Gastrocnemius medialis (tissue), 4 donors: ENCODE data around the gene MRPS18B.

Experiments
- CTCF ChIP-seq, 5 experiments: fragments of 450-650 bp in 3 of 5; fragments of 200-600 bp in 2 of 5; sonication (generic) in 2 of 5; IDR thresholded peaks in 4 of 5; conservative IDR thresholded peaks in 1 of 5; 1 replicate in 4 of 5; 2 replicates in 1 of 5; pipeline ENCODE4 v1.5.1; 2016 to 2019; ENCODE audit warnings: antibody characterized with exemption in 5 of 5, mild to moderate bottlenecking in 3 of 5, moderate library complexity in 3 of 5
- POLR2A ChIP-seq, 2 donors: fragments of 450-650 bp; IDR thresholded peaks; one replicate each; pipeline ENCODE4 v1.6.1; 2017; ENCODE audit warnings: antibody characterized with exemption in 2 of 2, mild to moderate bottlenecking in 2 of 2, moderate library complexity in 2 of 2

- TF ChIP-seq CTCF (IDR thresholded peaks at IDR 0.05 in 4 of 5, conservative IDR thresholded peaks at IDR 0.05 in 1 of 5) (no peak), POLR2A (IDR thresholded peaks at IDR 0.05) (no peak)
Observed at GRCh38 chr6:30571762-30572082, 45.9 kb upstream of the MRPS18B start.
